HG03280 (cell line): ENCODE results near the gene CRB1.
A peak's percentile ranks its signal among the peaks of the same experiment; 100 is the strongest.
"Not testable (repeated sequence)": the region's sequence is repeated elsewhere in the genome, so short reads cannot be mapped to it uniquely, and the experiment has no call there.

Source experiments
- ATAC-seq: cut with Tn5 transposase; IDR thresholded peaks from one replicate; pipeline ENCODE4 v1.9.1; 2021; ENCODE audit warnings: mild to moderate bottlenecking, moderate library complexity; ENCODE audit not compliant: unreplicated experiment

Gene CRB1

GRCh38 chr1:197394831-197395608 lies 127.0 kb downstream of the CRB1 start:
- ATAC-seq, result no peak

GRCh38 chr1:197397895-197398294 lies 129.8 kb downstream of the CRB1 start:
- ATAC-seq, result no peak

GRCh38 chr1:197399755-197400521 lies 131.9 kb downstream of the CRB1 start:
- peak; percentile 83 for ATAC-seq

GRCh38 chr1:197400522-197400902 lies 132.5 kb downstream of the CRB1 start:
- no peak for ATAC-seq

GRCh38 chr1:197402189-197402588 lies 134.1 kb downstream of the CRB1 start:
- no peak for ATAC-seq

- ATAC-seq, result not testable (repeated sequence)
Observed at GRCh38 chr1:197404774-197405173, 136.7 kb downstream of the CRB1 start.

- ATAC-seq, result not testable (repeated sequence)
Observed at GRCh38 chr1:197405614-197406013, 137.6 kb downstream of the CRB1 start.

- no peak for ATAC-seq
Observed at GRCh38 chr1:197413564-197413963, 145.5 kb downstream of the CRB1 start.

GRCh38 chr1:197415221-197415620 lies 147.2 kb downstream of the CRB1 start:
- no peak for ATAC-seq

GRCh38 chr1:197418693-197419092 lies 150.6 kb downstream of the CRB1 start:
- no peak for ATAC-seq

GRCh38 chr1:197422993-197423392 lies 154.9 kb downstream of the CRB1 start:
- no peak for ATAC-seq

GRCh38 chr1:197424380-197424779 lies 156.3 kb downstream of the CRB1 start:
- no peak for ATAC-seq

- ATAC-seq, result no peak
Observed at GRCh38 chr1:197429372-197429771, 161.3 kb downstream of the CRB1 start.

GRCh38 chr1:197435224-197435623 lies 167.2 kb downstream of the CRB1 start:
- no peak for ATAC-seq

GRCh38 chr1:197437601-197438000 lies 169.5 kb downstream of the CRB1 start:
- no peak for ATAC-seq

GRCh38 chr1:197438010-197438790 lies 170.1 kb downstream of the CRB1 start:
- no peak for ATAC-seq

GRCh38 chr1:197439708-197440280 lies 171.7 kb downstream of the CRB1 start:
- no peak for ATAC-seq

- ATAC-seq, result no peak
Observed at GRCh38 chr1:197440715-197441114, 172.7 kb downstream of the CRB1 start.

GRCh38 chr1:197441999-197442414 lies 174.0 kb downstream of the CRB1 start:
- ATAC-seq, result no peak

- no peak for ATAC-seq
Observed at GRCh38 chr1:197444755-197445154, 176.7 kb downstream of the CRB1 start.
